Measurements from ENCODE around the gene MRPL49. TPM values are rescaled to one million over a fixed set of nuclear protein-coding genes. Genes with fewer than 3 reads are reported as not detected.

Gene MRPL49
- total and polyA plus RNA-seq, 2 of the 8 experiments (the other 6 are each of a cell fraction or from before 2014, with no cell fraction given): 54.0 to 84.8 TPM

DNA sequence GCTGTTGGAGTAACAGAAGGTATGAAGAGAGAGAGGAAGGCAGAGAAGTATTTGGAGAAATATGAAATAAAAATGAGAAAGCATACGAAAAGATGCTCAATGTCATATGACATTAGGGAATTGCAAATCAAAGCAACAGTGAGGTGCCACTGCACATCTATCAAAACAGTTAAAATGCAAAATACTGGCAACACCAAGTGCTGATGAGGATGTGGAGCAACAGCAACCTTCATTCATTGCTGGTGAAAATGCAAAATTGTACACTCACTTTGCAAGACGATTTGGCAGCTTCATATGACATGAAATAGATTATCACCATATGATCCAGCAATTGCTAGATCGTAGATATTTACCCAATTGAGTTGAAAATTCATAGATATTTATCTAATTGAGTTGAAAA is 38.5 kb downstream of the MRPL49 start (continued):
- TF ChIP-seq, protein P1, sequence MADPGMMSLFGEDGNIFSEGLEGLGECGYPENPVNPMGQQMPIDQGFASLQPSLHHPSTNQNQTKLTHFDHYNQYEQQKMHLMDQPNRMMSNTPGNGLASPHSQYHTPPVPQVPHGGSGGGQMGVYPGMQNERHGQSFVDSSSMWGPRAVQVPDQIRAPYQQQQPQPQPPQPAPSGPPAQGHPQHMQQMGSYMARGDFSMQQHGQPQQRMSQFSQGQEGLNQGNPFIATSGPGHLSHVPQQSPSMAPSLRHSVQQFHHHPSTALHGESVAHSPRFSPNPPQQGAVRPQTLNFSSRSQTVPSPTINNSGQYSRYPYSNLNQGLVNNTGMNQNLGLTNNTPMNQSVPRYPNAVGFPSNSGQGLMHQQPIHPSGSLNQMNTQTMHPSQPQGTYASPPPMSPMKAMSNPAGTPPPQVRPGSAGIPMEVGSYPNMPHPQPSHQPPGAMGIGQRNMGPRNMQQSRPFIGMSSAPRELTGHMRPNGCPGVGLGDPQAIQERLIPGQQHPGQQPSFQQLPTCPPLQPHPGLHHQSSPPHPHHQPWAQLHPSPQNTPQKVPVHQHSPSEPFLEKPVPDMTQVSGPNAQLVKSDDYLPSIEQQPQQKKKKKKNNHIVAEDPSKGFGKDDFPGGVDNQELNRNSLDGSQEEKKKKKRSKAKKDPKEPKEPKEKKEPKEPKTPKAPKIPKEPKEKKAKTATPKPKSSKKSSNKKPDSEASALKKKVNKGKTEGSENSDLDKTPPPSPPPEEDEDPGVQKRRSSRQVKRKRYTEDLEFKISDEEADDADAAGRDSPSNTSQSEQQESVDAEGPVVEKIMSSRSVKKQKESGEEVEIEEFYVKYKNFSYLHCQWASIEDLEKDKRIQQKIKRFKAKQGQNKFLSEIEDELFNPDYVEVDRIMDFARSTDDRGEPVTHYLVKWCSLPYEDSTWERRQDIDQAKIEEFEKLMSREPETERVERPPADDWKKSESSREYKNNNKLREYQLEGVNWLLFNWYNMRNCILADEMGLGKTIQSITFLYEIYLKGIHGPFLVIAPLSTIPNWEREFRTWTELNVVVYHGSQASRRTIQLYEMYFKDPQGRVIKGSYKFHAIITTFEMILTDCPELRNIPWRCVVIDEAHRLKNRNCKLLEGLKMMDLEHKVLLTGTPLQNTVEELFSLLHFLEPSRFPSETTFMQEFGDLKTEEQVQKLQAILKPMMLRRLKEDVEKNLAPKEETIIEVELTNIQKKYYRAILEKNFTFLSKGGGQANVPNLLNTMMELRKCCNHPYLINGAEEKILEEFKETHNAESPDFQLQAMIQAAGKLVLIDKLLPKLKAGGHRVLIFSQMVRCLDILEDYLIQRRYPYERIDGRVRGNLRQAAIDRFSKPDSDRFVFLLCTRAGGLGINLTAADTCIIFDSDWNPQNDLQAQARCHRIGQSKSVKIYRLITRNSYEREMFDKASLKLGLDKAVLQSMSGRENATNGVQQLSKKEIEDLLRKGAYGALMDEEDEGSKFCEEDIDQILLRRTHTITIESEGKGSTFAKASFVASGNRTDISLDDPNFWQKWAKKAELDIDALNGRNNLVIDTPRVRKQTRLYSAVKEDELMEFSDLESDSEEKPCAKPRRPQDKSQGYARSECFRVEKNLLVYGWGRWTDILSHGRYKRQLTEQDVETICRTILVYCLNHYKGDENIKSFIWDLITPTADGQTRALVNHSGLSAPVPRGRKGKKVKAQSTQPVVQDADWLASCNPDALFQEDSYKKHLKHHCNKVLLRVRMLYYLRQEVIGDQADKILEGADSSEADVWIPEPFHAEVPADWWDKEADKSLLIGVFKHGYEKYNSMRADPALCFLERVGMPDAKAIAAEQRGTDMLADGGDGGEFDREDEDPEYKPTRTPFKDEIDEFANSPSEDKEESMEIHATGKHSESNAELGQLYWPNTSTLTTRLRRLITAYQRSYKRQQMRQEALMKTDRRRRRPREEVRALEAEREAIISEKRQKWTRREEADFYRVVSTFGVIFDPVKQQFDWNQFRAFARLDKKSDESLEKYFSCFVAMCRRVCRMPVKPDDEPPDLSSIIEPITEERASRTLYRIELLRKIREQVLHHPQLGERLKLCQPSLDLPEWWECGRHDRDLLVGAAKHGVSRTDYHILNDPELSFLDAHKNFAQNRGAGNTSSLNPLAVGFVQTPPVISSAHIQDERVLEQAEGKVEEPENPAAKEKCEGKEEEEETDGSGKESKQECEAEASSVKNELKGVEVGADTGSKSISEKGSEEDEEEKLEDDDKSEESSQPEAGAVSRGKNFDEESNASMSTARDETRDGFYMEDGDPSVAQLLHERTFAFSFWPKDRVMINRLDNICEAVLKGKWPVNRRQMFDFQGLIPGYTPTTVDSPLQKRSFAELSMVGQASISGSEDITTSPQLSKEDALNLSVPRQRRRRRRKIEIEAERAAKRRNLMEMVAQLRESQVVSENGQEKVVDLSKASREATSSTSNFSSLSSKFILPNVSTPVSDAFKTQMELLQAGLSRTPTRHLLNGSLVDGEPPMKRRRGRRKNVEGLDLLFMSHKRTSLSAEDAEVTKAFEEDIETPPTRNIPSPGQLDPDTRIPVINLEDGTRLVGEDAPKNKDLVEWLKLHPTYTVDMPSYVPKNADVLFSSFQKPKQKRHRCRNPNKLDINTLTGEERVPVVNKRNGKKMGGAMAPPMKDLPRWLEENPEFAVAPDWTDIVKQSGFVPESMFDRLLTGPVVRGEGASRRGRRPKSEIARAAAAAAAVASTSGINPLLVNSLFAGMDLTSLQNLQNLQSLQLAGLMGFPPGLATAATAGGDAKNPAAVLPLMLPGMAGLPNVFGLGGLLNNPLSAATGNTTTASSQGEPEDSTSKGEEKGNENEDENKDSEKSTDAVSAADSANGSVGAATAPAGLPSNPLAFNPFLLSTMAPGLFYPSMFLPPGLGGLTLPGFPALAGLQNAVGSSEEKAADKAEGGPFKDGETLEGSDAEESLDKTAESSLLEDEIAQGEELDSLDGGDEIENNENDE (IDR thresholded peaks at IDR 0.05; ENCODE audit: insufficient replicate concordance, low read length): no peak
- TF ChIP-seq EGR1 (IDR thresholded peaks at IDR 0.05; ENCODE audit: borderline replicate concordance, low read depth, low read length) (no peak), GTF2F1 (IDR thresholded peaks at IDR 0.05; ENCODE audit: borderline replicate concordance, low read depth, low read length) (no peak), CBX5 (IDR thresholded peaks at IDR 0.05; ENCODE audit: low read depth, low read length) (no peak), JUND (IDR thresholded peaks at IDR 0.05; ENCODE audit: low read length) (no peak), TAF7 (optimal IDR thresholded peaks at IDR 0.05; ENCODE audit: borderline replicate concordance, low read depth, low read length) (no peak), RAD21 (IDR thresholded peaks at IDR 0.05 in 1 of 2, conservative IDR thresholded peaks at IDR 0.05 in 1 of 2; ENCODE audit: low read depth in 2 of 2, low read length in 2 of 2) (no peak), CEBPB (IDR thresholded peaks at IDR 0.05; ENCODE audit: low read depth, low read length) (no peak), POLR2AphosphoS5 (IDR thresholded peaks at IDR 0.05; ENCODE audit: low read depth, low read length) (no peak), TBP (IDR thresholded peaks at IDR 0.05; ENCODE audit: low read depth, low read length) (no peak), KDM1A (IDR thresholded peaks at IDR 0.05; ENCODE audit: borderline replicate concordance, low read length) (no peak)
- TF ChIP-seq, protein P2, sequence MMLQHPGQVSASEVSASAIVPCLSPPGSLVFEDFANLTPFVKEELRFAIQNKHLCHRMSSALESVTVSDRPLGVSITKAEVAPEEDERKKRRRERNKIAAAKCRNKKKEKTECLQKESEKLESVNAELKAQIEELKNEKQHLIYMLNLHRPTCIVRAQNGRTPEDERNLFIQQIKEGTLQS (IDR thresholded peaks at IDR 0.05; ENCODE audit: insufficient read depth, low read depth, low read length): no peak

Measured in H1 (cell line).